HG03457 (cell line): ENCODE results near the gene CENPQ.
"Not testable (repeated sequence)": the region's sequence is repeated elsewhere in the genome, so short reads cannot be mapped to it uniquely, and the experiment has no call there.

ENCODE experiments used
- ATAC-seq: cut with Tn5 transposase; IDR thresholded peaks from one replicate; pipeline ENCODE4 v1.9.1; 2021; ENCODE audit warnings: moderate number of reproducible peaks; ENCODE audit not compliant: unreplicated experiment

CENPQ gene, protein sequence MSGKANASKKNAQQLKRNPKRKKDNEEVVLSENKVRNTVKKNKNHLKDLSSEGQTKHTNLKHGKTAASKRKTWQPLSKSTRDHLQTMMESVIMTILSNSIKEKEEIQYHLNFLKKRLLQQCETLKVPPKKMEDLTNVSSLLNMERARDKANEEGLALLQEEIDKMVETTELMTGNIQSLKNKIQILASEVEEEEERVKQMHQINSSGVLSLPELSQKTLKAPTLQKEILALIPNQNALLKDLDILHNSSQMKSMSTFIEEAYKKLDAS

DNA sequence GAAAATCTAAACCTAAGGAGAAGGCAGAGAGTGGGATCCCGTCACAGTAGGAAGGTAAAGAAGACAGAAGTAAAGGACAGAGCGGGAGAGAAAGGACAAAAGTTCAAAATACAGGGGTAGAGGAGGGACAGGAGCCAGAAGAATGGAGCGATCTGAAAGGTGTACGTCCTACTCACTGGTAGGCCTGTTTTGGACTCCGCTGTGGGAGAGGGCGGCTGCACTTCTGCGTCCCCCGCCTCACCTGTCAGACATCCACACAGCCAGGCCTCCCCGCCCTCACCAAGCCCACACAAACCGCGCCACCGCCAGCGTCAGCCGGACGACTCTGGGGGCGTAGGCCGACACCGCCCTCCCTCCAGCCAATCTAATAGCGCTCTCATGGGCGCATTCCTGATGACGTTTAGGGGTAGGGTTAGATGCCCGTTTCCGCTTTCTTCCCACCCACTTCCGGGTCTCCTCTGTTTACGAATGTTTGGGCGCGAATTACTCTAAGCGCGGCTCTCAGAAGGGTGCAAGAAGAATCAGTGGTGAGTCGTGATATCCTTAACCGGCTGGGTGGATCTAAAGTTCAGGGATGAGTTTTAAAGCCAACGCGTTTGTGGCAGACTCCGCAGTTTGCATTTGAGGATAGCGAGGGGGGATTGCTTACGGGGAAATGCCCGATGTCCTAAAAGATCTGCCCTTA lies at the start of gene CENPQ, which contains the start of gene MMUT:
TSS of gene CENPQ (plus strand) at position 444 of the 685 bp plus-strand sequence. CDS start 6,807 bp downstream, outside the sequence.
TSS of gene MMUT (minus strand) at position 327 of the 685 bp plus-strand sequence. CDS start 3,787 bp downstream, outside the sequence.
- ATAC-seq: peak; percentile 97

DNA sequence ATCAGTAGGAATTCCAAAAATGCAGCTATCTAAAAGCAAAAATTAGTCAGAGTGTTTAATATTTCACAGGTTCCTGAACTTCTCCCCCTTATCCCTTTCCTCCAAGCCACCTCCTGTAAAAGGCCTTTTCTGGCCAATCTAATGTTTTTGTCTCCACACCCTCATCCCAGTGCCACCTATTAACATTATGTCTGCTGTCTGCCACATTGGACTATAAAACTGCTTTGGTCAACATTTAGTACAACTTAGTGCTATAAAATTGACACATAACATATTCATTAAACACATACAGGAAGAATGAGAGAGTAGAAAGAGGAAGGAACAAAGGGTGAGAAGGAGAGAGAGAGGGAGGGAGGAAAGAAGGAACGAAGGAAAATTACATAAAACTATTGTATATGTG lies 47.8 kb upstream of the CENPQ start:
- ATAC-seq: no peak

DNA sequence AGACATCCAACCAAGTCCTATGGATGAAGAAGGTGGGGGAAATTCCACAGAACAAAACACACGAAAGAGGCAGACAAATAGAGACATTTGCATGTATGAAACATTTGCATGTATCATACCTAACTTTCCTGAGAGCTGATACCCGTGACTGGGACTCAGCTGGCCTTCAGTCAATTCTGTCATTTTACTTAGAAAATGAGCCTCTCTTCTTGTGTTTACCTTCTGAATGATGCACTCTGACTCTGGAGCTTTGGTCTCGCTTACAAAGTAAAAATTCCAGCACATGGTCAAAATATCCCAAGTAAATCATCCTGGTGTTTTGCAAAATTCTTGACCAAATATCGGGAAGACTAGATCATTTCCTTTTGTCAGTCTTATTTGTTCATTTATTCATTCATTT lies 47.0 kb upstream of the CENPQ start:
- ATAC-seq: no peak

DNA sequence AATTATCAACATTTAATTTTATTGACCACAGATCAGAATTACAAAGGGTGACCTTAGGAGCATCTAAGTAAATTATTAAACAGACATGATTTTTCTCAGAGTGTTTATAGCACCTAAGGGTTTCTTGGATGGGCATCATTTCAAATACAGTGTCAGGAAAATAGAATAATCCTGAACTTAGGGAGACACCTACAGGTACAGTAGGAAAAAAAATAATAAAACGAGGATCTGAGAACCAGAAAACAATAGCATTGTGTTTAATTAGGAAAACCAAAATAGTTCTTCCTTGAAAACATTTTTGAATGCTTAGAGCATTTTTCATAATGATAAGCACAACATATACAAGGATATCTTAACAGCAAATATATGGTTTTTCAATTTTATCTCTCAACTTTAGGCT lies 39.4 kb upstream of the CENPQ start:
- ATAC-seq: no peak

DNA sequence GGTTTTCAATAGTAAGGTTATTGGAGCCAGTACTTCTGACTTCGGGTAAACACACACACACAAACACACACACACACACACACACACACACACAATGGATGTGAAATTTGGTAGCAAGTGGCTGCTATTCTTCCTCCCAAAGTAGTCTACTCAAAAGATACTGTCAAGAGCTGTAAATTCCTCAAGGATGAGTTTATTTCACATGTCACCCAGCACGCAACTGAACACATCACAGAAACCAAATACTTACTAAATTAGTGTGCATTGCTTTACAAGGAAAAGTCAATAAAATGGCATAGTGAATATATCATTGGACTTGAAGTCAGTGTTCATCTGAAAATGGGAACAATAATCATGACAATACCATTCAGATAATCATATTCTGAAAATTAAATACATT lies 33.0 kb upstream of the CENPQ start:
- ATAC-seq: no peak

DNA sequence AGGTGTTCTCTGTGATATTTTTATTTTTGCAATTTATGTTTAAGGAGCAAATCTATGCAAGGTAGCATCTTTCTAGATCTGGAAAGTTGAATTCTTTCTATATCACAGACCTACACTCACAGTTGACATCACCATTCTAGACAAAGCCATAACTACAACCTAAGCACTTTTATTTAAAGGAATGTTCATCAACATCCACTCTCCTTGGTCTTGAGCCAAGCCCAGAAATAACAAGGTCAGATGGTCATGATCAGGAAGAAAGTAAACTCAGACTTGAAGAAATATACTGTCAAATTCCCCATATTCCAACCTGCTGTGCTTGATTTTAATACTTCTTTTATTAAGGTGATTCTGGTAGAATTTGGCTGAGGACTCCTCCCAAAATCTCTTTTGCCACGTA lies 32.3 kb upstream of the CENPQ start:
- ATAC-seq: no peak

DNA sequence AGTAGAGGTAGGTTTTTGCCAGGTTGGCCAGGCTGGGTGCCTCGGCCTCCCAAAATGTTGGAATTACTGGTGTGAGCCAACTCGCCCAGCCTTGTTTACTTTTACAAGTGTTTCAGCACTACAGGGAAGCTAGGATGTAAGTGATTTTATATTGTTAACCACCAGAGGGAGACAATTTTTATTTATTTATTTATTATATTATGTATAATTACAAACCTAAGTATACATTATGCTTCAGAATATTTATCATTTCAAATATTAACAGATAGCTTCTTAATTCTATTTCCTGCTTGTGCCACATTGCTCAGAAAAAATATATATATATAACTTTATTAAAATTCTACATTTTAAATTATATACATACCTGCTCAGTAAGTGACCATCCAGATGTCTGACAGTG lies 9.9 kb upstream of the CENPQ start:
- no peak for ATAC-seq

DNA sequence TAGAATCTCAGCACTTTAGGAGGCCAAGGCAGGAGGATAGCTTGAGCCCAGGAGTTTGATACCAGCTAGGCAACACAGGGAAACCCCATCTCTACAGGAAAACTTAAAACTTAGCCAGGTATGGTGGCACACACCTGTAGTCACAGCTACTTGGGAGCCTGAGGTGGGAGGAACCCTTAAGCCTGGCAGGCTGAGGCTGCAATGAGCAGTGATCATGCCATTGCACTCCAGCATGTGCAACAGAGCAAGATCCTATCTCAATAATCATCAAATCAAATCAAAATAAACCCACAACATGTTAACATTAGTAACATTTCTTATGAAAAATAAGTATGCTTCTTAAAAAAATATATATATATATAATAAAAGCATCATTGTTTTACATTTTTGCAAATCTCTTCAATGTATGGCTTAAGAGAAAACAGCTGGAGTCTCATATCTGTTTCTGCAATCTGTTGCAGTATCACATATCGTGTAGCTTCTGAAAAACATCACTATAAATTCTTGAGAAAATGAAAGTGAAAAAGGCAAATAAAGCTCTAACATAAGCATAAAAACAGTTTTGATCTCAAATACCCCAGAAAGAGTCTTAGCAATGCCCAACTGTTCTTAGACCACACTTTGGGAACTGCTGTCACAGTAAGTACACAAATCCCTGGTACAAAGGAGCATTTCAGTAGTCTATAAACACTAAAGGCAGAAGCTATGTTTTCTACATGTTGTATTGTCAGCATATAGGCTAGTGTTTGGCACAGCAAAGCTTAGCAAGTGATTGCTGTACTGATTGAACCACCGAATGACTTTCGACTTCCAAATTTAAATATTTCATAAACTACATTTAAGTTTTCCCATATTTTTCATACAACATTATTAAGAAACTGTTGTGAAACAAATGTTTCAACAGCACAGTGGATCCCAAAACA lies 8.1 kb upstream of the CENPQ start:
- ATAC-seq: no peak

DNA sequence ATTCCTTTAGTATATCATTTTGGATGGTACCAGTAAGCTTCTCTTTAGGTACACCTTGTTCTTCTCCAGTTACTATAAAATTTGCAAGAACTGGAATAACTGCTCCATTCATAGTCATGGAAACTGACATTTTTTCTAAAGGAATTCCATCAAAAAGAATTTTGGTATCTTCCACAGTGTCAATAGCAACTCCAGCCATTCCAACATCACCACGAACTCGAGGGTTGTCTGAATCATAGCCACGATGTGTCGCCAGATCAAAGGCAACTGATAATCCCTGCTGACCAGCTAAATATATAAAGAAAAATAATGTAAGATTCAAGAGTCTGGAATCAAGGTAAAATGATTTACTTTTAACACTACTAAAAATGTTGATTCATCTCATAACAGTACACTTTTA lies 5.4 kb upstream of the CENPQ start:
- no peak for ATAC-seq

DNA sequence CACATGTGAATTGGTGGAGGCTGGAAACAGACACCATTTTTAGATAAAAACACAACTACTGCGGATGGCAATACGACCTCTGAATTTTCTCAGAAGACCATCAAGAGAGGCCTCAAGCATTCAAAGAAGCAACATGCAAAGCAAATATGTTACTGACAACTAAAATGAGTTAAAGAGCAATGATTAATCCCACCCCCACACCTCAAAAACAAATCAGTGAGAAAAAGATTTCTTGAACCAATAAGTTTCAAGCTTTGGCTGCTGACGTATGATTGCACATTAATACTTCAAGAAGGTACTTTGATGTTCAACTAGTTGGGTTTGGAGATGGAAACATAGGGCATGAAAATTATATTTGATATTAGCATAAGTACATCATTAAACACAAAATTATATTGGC lies 1.1 kb upstream of the CENPQ start:
- ATAC-seq: no peak

DNA sequence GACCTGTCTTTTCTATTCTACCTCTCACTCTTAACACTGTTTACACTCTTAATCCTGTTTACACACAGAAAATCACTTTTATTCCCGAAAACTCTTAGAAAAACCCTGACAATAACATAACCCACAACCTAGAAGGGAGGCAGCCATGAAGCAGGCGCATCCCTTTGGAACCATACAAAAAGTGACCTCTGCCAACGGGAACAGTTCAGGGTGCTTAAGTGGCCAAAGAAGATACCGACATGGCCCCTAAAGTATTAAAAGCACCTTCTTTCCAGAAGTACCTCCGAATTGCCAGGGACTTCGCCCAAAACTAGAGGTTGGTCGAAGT lies 607 bp upstream of the CENPQ start:
- ATAC-seq: no peak

DNA sequence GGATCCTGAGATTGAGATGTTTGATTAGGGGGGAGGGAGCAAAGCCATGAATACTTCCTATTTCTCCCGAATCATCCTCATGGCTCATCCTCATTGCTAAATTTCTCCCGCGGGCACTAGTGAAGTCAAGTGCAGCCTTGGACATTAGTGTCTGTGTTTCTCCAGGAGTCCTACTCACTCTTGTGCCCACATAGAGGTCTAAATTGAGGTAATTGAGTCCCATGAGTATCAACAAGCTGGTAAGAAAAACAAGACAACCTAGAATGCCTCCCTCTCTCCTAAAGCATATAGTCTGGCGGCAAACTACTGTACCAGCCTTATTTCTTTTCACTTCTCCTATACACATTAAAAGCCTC lies 420 bp downstream of the CENPQ start:
- ATAC-seq: no peak

DNA sequence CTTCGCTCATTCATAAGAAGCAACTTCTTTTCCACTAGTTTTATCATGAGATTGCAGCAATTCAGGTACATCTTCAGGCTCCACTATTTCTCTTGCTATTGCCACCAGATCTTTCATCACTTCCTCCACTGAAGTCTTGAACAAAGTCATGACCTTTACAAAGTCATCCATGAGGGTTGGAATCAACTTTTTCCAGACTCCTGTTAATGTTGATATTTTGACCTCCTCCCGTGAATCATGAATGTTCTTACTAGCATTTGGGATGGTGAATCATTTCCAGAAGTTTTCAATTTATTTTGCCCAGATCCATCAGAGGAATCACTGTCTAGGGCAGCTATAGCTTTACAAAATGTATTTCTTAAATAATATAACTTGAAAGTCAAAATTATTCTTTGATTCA lies 1.5 kb downstream of the CENPQ start:
- no peak for ATAC-seq

DNA sequence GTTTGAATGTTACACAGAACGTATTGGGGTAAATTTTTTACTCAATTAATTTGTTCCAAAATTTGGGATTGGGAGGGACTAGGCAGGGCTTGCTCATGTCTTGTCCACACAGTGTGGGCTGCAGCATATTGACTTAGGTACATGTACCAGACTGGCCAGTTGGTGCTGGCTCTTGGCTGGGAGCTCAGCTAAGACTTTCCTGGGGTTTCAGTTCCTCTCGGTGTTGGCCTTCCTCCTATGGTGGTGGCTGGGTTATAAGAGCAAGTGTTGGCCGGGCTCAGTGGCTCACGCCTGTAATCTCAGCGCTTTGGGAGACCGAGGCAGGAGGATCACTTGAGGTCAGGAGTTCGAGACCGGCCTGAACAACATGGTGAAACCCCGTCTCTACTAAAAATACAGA lies 4.9 kb downstream of the CENPQ start:
- no peak for ATAC-seq

DNA sequence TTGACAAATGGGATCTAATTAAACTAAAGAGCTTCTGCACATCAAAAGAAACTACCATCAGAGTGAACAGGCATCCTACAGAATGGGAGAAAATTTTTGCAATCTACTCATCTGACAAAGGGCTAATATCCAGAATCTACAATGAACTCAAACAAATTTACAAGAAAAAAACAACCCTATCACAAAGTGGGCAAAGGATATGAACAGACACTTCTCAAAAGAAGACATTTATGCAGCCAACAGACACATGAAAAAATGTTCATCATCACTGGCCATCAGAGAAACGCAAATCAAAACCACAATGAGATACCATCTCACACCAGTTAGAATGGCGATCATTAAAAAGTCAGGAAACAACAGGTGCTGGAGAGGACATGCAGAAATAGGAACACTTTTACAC lies 13.4 kb downstream of the CENPQ start:
- ATAC-seq: not testable (repeated sequence)

DNA sequence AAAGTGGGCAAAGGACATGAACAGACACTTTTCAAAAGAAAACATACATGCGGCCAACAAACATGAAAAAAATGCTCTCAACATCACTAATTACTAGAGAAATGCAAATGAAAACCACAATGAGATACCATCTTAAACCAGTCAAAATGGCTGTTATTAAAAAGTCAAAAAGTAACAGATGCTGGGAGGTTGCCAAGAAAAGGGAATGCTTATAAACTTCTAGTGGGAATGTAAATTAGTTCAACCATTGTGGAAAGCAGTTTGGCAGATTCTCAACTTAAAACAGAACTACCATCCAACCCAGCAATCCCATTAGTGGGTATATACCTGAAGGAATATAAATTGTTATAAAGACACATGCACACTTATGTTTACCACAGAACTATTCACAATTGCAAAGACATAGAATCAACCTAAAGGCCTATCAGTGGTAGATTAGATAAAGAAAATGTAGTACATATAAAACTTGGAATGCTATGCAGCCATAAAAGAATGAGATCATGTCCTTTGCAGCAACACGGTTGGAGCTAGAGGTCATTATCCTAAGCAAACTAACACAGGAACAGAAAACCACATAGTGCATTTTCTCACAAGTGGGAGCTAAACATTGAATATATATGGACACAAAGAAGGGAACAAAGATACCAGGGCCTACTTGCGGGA lies 16.3 kb downstream of the CENPQ start:
- no peak for ATAC-seq

DNA sequence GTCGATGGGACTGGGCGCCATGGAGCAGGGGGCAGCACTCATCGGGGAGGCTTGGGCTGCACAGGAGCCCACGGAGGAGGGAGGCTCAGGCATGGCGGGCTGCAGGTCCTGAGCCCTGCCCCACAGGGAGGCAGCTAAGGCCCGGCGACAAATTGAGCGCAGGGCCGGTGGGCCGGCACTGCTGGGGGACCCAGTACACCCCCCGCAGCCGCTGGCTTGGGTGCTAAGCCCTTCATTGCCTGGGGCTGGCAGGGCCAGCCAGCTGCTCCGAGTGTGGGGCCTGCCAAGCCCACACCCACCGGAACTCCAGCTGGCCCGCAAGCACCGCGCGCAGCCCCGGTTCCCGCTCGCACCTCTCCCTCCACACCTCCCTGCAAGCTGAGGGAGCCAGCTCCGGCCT lies 18.7 kb downstream of the CENPQ start:
- not testable (repeated sequence) for ATAC-seq

DNA sequence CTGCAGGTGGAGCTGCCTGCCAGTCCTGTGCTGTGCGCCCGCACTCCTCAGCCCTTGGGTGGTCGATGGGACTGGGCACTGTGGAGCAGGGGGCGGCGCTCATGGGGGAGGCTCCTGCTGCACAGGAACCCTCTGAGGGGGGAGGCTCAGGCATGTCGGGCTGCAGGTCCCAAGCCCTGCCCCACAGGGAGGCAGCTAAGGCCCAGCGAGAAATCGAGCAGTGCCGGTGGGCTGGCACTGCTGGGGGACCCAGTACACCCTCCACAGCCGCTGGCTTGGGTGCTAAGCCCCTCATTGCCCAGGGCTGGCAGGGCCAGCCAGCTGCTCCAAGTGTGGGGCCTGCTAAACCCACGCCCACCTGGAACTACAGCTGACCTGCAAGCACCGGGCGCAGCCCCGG lies 20.2 kb downstream of the CENPQ start:
- not testable (repeated sequence) for ATAC-seq

DNA sequence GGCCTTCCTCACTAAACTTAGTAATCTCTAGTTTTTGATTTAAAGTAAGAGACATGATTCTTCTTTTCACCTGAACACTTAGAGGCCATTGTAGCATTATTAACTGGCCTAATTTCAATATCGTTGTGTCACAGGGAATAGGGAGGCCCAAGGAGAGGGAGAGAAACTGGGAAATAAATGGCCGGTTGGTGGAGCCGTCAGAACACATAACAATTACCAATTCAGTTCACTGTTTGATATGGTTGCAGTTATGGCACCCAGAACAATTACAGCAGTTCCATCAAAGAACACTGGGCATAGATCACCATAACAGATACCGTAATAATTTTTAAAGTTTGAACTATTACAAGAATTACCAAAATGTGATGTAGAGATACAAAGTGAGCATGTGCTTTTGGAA lies 27.5 kb downstream of the CENPQ start:
- no peak for ATAC-seq

DNA sequence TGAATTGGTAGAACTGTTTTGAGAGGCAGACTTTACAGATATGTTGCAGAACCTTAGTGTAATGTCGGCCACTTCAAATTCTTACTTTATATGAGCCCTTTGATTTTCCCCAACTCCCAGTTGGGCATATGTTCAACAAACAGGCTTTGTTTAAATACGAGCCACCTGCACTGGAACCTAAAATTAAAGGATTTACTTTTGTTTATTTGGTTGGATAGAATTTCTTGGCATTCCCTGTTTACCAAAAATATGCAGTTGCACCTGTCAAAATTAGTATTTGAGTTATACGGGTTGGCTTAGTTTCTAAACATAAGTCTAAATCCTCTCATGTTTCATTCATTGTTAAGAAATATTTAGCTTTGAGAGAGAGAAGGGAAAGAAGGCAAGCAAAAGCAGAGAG lies 34.1 kb downstream of the CENPQ start:
- ATAC-seq: no peak

DNA sequence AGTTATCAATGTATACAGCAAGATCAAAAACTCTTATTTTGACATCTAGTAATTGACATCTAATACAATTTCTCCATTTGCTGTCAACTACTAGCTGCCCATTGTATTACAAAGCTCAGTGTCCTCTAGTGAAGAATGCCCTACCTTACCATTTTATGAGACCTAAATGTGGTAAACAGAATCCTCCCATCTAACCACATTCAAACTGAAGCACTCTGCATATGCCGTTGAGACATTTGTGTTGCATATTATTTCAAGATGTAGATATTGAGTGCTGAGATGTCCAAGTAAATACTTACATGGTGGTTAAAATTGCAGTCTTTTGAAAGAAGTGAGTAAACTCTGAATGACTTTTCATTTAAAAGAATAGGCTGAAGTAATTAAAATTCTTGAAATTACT lies 36.0 kb downstream of the CENPQ start:
- ATAC-seq: no peak
